ENCODE data around the gene MICU2.

MICU2 gene, protein sequence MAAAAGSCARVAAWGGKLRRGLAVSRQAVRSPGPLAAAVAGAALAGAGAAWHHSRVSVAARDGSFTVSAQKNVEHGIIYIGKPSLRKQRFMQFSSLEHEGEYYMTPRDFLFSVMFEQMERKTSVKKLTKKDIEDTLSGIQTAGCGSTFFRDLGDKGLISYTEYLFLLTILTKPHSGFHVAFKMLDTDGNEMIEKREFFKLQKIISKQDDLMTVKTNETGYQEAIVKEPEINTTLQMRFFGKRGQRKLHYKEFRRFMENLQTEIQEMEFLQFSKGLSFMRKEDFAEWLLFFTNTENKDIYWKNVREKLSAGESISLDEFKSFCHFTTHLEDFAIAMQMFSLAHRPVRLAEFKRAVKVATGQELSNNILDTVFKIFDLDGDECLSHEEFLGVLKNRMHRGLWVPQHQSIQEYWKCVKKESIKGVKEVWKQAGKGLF

DNA sequence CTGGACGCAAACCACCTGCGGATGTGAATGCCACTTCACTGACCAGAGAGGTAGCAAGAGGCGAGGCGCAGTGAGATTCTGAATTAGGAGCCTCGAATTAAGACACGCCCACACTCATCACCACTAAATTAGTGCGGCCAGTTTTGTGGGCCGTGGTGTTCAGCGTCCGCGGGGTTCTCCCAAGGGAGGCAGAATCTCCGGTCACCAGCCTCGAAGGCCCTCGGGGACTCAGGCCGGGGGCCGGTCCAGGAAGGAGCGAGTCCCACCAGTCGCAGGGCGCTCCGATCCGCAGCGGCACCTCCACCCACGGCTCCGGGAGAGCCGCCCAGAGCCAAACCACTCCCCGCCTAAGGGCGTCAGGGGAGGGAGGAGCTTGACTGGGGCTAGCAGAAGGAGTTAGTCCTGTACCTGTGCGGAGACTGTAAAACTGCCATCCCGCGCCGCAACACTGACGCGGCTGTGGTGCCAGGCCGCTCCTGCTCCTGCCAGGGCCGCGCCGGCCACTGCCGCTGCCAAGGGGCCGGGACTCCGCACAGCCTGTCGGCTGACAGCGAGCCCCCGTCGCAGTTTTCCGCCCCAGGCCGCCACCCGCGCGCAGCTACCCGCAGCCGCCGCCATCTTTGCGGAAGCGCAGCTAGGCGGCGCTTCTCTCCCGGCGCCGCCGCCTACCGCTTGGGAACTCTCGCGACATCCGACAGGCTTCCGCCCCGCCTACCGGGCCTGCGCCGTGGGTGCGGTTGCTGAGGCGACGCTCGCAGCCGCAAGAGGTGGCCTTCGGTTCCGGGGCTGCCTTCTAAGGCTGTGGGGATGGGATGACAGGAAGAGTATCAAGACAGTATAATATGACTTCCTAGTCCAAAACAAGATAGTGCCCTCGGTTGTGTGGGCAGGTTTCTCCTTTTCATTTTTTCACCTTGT is at the start of gene MICU2:
Gene MICU2, minus strand, starts transcription at position 640 of the 918 bp plus-strand sequence. Its CDS starts 22 bp downstream, at position 618.
- peak; percentile 84 for DNase-seq

DNA sequence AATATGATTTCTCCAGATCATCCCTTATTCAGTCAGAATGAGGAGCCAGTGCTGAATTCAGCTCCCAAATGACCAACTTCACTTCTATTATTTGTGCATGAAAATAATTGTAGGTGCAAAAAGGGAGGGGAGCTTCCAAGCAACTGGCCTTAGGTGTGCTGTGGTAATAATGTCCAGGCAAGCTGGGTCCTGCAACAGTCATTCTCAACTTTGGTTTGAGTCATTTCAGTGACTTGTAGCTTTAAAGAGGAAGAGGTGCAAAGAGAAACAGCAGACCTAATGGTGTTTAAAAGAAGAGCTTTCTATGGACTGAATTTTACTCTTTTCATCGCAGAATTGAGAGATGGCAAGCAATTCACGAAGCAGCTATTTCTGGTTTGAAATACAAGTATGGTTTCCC is 37.7 kb upstream of the MICU2 start:
- DNase-seq, result no peak

DNA sequence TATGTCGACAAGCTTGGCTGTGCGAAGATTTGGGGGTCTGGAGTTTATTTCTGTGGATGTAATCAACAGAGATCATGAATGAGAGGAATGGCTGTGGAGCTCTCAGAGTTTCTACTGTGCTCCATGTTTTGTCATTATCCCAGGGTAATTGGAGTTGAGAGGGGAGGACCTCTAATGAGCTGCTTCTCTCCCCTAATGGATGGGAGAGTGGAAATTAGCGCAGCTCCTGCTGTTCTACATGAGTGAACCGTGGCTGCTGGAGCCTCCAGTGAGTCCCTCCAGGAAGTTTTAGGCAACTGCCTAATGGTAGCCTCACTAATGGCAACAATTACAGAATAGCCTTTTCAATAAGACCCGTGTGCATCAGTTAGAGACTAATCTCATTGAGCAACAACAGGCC is 35.6 kb upstream of the MICU2 start:
- no peak for DNase-seq

DNA sequence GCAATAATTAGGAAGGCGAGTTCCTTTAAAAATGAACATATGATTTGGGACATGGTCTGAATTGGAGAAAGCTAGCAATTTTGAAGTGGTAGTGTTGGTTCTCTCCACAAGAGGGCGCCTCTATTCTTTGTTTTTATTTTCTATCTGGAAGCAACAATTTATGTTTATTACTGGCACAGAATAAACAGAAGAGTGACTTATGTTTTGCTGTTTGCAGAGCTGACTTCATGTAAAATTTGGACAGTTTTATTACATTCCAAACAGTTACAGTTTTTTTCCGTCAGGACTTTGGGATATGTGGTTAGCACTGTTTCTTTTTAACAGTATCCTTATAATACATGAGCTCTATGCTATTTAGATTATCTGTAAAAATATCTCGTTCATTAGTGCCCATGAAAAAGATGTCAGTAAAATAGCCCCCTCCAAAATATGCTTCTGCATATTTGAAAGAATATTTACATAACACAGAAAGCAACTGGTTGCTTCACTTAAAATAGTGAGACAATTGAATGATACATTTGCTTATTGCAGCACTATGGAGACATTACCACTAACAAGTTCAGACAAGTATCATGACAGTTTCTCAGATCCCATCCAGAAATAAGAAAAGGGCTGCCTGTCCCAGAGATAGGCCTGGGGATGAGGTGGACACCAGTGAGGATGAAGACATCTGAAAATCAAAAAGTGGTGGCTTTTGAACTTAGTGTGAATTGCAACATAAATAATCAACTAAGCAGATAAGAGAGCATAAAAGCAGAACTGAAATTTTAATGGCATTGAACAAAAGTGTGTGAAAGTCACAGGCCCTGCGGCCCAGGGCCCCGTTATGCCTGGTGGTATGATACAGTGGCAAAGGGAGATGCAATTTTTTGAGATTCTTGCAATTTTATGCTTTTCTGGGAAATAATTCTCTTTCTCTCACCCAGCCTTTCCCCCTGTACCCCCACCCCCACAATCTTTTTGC is 34.6 kb upstream of the MICU2 start:
- no peak for DNase-seq

DNA sequence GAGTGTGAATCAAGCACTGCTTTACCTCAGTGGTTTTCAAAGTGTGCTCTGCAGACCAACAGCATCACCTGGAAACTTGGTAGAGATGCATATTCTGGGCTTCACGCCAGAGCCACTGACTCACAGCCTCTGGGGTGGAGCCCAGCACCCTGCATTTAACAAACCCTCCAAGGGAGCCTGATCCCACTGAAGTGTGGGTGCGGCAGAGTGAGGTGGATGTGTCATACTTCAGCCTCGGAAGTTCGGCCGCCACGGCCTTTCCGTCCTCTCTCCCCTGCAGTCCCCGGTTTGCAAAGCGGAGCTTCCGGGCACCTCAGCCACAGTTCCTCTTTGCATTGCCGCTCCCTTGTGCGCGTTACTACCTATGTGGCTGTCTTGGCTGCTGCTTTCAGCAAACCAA is 33.3 kb upstream of the MICU2 start:
- no peak for DNase-seq

DNA sequence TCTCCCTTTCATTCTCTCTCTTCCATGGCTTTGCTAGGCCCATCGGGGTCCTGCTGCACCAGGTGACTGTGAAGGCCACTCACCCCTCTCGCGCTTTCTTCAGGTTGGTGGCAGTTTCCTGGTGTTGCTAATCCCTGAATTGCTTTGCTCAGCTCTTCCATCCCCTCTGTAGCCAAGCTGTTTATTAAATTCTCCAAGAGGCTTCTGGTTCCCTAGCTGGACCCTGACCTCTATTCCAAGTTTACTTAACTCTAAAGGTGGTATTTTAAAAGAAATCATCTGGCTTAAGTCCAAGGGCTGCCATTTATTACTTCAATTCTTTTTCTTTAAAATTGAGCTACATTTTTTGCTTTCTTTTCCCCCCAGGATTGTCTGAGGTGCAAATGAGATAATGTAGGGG is 32.7 kb upstream of the MICU2 start:
- DNase-seq, result no peak

DNA sequence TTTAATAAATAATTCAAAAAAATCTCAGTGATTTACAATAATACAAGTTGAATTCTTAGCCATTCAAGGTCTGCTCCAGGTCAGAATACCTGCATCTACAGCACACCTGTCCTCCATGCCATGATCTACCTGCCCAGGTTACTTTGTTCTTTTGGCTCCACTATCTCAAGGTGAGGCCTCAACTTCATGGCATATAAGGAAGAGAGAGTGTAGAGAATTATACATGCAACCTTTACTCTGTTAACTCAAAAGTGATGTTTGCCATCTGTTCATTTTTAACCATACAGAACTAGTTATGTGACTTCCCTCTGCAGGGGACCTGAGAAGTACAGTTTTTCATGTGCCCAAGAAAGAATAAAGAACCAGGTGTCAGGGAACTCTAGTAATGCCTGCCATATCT is 28.2 kb upstream of the MICU2 start:
- DNase-seq, result no peak

DNA sequence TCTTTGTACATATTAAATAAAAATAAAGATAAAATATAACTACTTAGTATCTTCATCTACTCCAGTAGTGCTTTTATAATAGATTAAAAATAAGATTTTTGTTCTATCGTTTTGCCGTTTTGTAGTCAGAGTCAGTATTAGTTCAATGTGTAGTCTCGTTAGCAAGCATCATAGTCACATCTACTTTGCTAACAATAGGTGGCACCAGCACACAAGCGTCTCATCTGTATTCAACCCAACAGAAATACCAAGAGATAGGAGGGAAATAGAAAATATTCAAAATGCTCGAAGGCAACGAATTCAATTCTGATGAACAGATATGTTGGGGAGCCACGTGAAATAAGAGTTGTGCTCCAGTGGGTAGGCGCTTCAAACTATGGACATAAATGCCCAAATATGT is 21.4 kb upstream of the MICU2 start:
- no peak for DNase-seq

DNA sequence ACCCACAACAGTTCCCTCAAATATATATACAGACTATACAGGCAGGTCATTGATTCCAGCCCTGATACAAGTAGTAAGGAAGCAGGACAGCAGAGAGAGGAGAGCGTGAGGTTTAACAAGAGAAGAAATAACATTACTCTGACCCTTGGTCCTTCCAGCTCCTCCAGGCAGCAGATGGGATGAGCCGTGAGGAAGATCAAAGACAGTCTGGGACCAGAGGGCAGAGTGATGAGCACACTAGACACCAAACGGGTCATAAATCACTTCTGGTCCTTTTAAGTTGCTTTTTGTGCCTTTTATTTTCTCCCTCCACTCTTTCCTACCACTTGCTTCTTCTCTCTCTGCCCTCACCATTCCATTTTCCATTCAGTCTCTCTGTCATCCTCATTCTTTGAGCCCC is 16.9 kb upstream of the MICU2 start:
- no peak for DNase-seq

DNA sequence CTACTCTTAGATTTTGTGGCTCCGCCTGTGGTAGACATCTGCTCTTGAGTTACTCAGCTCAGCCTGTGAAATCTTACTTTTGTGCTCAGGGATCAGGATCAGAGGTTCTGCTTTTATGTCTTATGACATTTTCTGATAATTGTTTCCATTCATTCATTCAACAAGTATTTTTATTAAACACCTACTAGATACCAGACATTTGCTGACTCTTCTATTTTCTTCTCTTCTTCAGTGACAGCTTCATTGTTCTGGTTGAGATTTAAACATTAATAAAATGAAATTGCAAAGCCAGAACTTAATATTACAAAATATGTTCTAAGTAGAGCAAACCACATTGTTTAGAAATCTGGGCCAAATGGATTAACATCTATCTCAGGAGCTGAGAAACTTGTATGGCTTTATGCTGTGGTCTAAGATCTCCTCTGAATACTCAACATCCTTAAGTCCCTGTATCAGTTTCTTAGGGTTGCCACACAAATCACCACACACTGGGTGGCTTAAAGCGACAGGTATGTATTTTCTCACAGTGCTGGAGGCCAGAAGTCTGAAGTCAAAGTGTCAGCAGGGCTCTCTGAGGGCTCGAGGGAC is 15.8 kb upstream of the MICU2 start:
- no peak for DNase-seq

DNA sequence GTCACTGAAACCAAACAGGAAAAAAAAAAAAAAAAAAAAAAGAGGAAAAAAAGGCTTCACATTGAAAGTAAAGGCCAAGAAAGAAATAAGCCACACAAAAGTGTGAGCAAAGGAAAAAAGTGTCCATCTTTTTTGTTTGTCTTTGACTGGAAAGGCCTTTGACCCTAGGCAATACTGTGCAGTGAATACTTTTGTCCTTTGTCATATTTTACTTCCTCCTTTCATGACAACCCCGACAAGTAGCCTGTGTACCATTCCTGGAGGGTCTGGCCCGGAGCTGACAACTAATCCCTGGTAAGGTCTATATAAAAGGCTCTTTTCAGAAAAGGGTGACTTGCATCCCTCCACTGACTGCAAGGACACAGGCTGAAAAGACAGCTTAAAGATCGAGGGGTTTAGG is 12.9 kb upstream of the MICU2 start:
- DNase-seq, result no peak

DNA sequence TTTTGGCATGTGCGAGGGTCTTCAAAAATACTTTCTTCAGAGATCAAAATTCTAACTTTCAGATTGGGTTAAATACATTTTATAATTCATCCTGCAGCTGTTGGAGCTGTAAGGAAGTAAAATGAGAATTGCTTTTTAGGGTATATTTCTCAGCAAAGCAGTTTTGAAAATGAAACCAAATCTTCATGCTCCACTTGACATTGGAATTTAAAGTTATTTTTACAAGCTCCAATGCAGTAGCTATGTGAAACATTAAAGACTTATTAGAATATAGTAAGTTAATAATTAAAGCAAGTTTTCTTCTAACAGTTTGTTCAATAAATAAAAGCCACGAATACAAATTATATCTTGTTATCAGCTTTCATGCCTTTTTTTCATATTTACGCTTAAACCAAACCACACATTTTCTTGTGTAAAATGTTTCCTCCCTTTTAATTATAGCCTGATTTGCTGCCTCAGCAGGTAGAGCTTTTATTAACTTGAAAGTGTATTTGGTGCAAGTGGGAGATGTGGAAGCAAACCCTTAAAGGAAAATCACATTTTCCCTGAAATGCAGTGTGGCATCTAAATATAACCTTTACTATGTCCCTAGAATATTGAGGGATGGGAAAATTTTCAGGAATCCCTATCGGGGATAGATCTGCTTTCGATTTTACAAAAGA is 12.4 kb upstream of the MICU2 start:
- no peak for DNase-seq

DNA sequence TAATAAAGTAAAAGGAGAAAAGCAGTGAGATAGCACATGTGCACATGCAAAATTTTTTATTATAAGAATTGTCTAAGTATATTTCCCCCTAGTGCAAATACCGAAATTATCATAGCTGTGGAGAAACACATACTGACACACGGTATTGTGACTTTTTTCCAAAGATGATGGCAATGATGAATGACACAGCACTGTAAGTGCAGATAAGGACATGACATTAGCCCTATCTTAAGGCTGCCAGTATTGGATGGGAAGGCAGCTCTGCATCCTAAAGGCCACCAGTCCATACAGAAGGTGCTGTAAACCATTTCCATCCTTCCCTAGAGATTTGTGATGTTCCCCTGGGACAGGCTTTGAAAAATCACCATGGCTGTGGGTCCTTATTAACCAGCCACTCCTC is 11.5 kb upstream of the MICU2 start:
- no peak for DNase-seq

DNA sequence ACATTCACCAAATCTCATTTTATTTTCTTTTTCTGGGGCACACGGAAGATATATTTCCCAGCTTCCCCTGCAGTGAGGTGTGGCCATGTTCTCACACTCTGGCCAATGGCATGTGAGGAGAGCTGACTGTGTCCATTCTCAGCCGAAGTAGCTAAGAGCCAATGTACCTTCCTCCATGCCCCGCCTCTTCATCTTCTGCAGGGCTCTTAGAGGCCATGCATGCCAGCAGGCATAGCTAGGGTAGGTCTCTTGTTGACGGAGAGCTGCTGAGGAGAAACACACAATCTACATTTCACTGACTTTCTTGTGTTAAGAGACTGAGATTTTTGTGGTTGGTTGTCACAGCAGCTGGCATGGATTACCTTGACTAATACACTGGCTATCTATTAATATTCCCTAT is 9.8 kb upstream of the MICU2 start:
- DNase-seq, result no peak

DNA sequence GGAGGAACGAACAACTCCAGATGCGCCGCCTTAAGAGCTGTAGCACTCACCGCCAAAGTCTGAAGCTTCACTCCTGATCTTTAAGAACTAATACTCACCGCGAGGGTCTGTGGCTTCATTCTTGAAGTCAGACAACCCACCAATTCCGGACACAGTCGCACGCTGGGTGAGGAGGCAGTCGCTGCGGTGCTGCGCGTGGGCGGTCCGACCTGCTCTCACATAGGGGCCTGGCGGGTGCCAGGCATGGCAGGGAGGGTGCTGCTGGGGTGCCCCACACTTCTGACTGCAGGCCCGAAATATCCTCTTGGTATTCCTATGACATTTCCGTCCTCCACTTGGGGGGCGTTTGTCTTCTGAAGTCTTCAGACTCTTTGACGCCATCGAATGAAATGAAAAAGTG is 7.4 kb upstream of the MICU2 start:
- DNase-seq, result no peak

DNA sequence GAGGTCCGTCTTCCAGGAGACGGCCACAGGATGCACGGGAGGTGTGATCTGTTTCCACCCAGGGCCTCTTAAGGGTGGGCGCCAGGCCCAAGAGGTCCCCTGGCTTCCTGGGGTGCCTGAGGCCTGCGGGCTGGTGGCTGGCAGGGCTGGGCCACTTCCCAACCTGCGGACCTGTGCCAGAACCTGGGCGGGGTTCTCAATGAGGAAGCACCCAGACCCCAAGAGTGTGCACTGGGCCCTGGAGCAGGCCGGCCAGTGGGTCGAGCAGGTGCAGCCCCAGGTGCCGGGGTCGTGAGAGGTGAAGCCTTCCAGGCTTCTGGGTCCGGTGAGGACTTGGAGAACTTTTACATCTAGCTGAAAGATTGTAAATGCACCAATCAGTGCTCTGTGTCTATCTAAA is 6.7 kb upstream of the MICU2 start:
- DNase-seq, result no peak

DNA sequence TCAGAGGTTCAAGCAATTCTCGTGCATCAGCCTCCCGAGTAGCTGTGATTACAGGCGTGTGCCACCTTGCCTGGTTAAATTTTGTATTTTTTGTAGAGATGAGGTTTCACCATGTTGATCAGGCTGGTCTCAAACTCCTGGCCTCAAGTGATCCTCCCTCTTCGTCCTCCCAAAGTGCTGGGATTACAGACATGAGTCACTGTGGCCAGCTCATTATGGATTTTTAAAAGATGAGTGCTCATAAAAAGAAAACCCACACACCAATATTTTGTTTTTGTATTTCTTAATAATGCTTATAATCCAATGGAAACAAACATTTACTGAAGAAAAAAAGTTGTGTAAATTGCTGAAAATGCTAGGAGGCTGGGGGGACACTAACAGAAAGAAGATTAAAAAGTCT is 5.0 kb upstream of the MICU2 start:
- DNase-seq, result no peak

DNA sequence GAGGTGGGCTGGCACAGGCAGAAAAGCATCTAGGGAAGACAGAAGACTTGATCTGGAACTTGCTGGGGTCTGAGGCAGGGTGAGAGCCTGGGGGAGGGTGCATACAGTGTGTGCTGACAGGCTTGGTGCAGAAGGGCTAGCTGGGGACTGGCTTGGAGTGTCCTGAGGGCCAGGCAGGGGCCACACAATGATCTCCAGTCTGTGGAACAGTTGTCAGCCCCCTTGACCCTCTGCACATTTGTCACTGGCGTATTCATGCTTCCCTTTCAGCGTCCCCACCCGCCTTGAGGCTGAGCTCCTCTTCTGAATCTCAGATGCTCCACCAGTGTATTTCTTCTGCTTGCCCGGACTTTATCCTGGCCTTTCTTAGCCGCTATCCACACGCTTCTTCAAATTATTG is 2.8 kb upstream of the MICU2 start:
- DNase-seq, result no peak

DNA sequence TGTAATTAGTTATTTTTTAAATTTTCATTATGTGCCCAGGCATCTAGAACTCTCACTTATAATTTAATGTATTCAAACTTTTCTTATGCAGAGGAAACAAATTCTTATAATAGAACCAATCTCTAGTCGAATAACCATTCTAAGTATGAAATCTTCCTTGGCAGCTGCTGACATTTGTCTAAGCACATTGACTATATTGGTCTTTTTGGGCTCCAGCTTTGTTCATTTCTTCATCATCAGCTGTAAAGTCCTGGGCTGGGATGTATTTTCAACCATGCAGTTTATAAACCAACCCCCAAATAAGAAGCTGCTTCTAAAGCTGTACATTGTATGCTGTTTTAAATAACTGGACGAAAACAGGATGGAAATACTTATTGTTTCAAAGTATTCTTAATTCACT is 2.3 kb upstream of the MICU2 start:
- no peak for DNase-seq

DNA sequence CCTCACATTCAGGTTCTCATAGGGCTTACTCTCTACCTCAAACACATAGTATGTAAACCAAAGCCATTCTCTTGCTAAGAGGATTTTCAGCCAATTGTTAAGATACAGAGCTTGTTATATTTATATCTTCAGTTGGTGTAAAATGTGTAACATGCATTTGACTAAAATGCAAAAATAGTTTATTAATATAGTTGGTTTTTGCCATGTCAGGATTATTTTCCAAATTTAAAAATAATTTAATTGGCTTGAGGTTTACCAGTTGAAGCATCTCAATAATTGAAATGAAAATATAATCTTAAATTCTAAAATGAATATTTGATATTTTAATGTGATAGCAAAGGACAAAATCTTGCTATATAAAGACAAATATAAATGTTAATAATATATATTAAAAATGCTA is 7.2 kb downstream of the MICU2 start:
- DNase-seq, result no peak

DNA sequence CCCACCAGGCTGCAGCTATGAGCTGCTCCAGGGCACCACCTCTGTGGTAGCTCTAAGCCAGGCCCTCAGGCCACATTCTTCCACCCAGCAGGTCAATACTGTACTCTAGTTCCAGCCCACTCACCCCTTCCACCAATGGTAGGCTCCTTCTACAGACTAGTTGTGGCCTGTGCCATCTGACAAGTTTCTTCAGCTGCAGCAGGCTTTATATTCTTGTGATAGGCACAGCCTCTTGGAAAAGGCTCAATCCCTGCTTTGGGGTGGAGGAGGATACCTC is 8.5 kb downstream of the MICU2 start:
- no peak for DNase-seq
